SHP77 treated with DMSO at 0.1 percent for 48 hours (cell line): ENCODE measurements around the gene SLC43A2.
"Not testable (repeated sequence)": the region's sequence is repeated elsewhere in the genome, so short reads cannot be mapped to it uniquely, and the experiment has no call there.

ENCODE experiments used
- DNase-seq: peaks from one replicate; lab custom pipeline; 2025; lab: John Stamatoyannopoulos, UW

Gene SLC43A2

DNA sequence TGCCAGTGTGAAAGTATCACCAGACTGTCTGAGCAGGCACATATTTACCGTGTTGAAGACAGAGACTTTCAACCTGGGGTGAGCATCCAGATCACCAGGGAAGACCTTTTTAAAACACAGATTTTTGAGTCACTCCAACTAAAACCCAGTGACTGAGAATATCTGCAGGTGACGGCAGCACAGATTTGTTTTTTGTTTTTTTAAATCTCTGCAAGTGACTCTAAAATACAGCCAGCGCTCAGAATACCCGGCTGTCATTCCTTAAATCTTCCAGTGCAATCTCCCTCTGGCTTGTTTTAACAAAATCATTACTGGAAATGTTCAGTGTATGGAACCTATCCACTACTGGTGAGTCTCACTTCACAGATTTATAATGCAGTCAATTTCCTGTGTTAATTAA lies 92.9 kb downstream of the SLC43A2 start:
- DNase-seq: no peak

- no peak for DNase-seq
Measured at GRCh38 chr17:1533661-1534325, 94.8 kb downstream of the SLC43A2 start.

GRCh38 chr17:1532836-1533602 lies 95.6 kb downstream of the SLC43A2 start:
- no peak for DNase-seq

DNA sequence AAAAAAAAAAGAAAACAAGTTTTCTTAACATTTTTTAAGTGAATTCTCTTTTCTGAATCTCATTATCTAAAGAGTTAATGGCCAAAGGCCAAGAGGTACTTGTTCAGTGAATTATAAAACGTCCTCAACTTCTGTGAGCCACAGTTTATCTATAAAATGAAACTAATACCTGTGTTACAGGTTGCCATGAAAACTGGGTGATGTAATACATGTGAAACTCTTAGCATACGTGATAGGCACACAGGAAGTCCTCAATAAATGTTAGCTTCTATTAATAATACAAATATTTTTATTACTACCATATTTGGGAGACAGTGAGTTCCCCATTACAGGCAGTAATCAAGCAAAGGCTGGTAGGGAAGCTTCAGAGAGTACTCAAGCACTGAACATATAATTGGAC lies 98.8 kb downstream of the SLC43A2 start:
- DNase-seq: no peak

DNA sequence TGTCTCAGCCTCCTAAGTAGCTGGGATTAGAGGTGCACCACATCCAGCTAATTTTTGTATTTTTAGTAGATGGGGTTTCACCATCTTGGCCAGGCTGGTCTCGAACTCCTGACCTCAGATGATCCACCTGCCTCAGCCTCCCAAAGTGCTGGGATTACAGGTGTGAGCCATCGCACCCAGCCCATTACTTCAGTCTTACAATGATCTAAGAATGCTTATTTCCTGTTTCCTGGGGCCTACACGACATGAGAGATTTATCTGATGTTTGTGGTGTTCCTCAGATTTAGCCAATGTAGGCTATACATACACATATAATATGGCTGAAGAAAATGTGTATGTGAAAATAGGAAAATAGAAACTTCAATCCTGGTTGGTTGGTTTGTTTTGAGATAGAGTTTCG lies 101.8 kb downstream of the SLC43A2 start:
- DNase-seq: not testable (repeated sequence)

DNA sequence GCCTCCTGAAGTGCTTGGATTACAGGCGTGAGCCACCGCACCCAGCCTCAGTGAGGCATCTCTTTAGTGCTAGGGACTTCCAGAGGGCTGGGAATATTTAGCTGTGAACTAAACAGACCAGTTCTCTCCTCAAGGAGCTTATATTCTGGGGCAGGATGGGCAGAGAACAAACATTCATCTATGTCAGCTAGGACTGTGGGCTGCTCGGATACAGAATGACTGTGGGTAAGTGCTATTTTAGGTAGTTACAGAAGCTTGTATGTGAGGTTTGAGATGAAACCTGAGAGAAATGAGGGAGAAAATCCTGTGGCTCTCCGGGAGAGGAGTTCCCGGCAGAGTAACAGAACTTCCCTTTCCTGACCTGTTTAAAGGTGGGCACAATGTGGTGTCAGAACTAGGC lies 106.0 kb downstream of the SLC43A2 start:
- DNase-seq: no peak

- DNase-seq: no peak
Measured at GRCh38 chr17:1521086-1521640, 107.5 kb downstream of the SLC43A2 start.

DNA sequence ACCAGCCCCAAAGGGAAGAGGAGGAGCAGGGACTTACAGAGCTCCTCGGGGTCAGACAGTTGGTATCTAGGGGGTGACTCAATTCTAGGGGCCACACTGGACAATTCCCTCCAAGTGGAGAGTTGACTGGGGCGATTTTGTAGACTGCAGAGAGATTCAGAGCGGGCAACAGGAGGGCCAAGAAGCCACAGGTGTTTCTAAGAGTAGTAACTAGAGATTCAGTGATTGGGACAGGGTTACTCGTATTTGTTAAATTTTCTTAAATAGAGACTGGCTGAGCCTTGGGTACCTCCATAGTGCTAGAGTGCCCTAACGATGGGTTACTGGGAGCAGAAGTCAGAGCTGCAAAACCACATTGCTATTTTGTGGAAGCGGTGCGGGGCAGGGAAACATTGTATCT lies 109.0 kb downstream of the SLC43A2 start:
- no peak for DNase-seq
